GM20431 (cell line): ENCODE results near the gene POU3F3.

Experiments used
- in situ Hi-C: fragments of 300-500 bp; cut with MseI, MboI; formaldehyde crosslinking; loops from one replicate; pipeline ENCODE4 v1.15.0; 2020; ENCODE audit warnings: low sequenced_read_pairs; ENCODE audit not compliant: unreplicated experiment

The POU3F3 gene

DNA sequence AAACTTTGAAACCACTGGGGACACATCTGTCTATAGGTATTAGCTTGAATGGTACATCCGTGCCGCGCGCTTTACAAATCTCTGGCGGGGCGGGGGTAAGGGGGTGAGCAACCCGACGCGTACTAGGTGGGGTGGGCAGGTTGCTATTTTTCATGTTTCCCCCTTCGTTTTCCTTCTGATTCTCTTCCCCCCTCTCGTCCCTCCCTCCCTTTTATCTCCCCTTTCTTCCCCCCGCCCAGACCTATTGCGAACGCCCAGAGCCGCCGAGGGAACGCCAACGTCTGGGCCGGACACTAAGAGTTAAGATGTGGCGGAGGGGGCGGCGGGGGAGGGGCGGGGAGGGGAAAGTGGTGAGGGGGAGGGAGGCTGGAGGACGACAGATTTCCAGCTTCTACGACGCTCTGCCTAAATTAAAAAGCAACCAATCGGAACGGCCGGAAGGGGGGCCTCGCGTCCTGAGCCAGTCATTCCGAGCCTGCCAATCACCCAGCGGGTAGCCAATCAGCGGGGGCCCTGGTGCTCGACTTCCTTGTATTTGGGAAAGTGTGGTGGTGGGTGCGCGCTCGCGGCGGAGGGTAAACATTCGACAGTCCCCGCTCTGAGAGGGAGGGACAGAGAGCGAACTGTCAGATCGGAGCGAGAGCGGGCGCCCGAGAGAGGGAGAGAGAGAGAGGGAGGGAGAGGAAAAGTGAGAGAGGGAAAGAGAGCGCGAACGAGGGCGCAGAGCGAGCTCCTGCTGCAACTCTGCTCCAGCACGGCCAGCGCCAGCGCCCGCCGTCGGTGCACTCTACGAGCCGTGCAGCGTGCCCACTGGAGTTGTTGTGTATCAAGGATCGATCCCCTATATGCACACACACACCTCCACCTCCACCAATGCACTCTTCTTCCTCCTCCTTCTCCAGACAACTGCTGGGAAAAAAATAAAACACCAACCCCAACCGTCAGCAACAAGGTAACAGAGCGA is at the start of gene POU3F3:
TSS of gene POU3F3 (plus strand) at position 582 of the 964 bp plus-strand sequence. CDS start 1,396 bp downstream, outside the sequence.
- in situ Hi-C loops, result no loop called here

DNA sequence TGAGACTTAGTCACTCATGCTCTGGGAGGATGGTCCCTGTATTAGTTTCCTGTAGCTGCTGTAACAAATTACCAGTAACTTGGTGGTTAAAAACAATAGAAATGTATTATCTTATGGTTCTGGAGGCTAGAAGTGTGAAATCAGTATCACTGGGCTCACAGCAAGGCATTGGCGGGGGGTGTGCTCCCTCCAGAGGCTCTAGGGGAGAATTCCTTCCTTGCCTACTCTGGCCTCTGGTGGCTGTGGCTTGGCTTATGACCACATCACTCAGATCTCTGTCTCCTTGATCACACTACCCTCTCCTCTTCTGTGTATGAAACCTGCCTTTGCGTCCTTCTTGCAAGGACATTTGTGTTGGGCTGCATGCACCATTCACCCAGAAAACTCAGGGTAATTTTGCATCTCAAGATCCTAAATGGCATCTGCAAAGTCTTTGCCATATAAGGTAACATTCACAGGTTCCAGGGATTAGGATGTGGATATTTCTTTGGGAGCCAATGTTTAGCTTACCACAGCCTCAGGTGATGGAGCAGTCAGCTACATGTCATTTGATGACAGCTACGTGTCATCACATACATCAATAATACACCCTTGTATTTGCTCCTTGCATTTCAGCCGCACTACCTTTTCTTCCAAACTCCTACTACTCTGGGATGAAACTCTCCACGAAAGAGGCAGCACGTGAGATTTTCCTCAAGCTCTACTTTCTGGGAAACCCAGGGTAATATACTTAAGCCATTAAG is 49.6 kb upstream of the POU3F3 start:
- in situ Hi-C loops, result no loop called here

DNA sequence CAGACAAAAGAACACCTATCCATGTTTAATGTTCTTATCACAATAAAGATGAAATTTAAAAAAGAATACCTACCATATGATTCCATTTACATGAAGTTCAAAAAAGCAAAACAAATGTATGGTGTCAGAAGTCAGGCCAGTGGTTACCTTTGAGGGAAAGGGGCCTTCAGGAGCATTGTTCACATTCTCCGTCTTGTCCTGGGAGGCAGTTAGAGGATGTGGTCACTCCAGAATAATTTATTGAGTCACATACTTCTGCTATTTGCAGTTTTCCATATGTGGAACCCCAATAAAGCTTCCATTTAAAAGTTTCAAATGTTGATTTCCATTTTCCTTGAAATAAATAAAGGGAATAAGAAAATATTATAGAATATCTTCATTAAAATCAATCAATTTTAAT is 41.6 kb upstream of the POU3F3 start:
- in situ Hi-C loops, result no loop called here

DNA sequence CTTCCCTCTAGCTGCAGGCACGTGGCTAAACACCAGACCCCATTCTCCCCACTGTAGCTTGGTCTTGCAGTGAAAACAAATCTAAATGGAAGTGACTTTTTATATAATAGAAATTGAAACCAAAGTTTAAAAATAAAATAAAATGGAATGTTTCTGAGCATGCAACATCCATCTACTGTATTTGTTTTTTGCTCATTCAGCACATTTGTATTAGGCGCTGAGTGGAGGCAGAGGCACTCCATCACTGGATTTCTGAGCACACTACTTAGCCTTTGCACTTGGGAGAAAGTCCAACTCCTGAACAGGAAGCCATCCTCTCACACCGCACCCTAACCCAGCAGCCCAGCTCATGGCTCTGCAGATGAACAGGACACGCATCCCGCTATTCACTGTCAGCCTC is 37.8 kb upstream of the POU3F3 start:
- in situ Hi-C loops, result no loop called here

DNA sequence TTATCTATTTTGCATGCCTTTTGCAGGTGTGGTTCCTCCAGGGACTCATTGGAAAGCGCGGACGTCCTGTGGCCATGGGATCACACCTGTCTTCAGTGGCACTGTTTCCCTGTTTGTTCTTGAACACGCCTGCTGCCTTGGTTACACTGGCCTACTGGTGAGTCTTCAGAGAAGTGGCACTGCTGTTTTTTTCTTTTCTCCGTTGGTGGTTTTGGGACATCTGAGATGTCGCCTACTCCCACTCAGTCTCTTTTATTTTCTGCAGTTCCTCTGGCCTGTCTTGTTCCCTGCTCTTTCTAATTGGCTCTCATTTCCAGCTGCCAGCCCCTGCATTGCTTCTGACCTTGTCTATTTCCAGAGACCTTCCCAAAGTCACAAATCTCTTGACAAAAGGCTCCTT is 35.7 kb upstream of the POU3F3 start:
- in situ Hi-C loops, result no loop called here

DNA sequence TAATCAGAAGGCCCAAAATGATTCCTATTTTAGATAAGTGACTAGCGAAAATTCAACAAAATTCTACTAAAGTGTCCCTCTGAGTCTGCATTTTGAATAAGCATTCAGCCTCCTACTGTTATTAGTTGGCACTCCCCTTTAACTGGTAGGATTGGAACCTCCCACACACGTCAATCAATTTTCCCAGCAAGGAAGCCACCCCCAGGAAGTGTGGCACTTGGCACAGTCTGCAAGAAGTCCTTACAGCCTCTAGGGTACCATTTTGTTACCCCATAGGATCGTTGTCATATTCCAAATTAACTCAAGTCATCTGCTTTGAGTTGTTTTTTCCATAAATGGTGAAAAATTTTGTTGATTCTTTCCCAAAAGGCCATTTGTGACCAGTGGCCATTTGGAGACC is 33.8 kb upstream of the POU3F3 start:
- in situ Hi-C loops, result no loop called here

DNA sequence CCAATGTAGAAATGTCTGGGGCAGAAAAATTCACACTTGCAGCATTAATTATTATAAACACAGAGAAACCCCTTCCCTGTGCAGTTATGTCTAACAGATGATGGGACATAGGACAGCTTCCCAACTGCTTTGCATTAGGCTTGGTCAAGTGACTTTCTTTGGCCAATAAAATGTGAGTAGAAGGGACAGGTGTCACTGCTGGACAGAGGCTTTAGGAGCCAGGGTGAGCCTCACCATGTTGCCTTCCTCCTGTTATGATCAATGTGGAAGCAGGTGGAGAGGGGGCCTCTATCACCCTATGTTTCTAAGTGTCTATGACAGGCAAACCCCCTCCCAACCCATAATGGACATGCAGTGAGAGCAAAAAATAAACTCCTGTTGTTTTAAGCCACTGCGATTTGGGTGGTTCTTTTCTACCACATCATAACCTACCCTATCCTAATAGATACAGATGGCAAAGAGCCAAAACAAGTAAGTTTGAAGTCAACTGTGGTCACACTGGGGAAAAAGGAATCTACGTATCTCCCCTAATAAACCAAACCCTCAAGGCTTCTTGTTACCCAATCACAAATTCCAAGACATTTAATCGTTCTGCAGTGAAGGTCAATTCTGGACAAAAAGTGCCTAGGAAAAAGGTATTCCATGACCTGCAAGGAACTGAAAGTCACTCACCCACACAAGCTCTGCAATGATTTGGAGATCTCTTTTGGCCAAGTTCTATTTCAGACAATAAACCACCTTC is 28.6 kb upstream of the POU3F3 start:
- in situ Hi-C loops, result no loop called here

DNA sequence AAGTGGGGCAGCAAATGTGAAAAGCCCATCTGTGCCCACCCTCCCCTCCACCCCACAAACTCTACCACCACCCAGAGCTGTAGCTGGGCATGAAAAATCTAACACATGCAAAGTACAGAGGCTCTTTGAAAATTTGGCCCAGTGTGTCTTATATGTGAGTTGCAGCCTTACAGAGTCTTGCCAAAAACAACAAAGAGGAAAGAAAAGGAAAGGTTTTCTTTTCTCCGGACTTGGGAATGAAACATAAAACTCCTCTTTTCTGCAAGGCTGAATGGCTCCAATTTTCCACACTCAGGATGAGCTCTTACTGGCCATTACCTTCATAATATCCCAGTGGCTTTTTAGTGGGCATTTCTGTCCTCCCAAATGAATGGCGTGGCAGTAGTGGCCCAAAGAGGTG is 27.9 kb upstream of the POU3F3 start:
- in situ Hi-C loops, result no loop called here

DNA sequence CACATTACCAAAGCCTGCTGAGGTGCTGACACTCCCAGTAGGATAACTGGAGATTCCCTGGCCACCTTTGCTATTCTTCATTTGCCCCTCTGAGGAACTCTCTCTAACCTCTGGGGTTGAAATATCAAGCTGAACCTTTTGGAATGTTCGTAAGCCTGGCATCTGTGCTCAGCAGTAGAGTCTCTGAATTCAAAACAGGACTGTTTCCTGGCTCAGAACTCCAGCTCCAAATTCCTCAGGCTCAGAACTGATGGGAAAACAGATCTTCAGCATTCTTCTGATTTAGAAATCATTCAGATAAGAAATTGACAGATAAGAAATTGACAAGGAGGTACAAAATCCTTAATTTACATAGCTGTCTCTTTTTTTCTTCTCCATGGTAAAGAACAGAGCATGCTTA is 22.2 kb upstream of the POU3F3 start:
- in situ Hi-C loops, result no loop called here

DNA sequence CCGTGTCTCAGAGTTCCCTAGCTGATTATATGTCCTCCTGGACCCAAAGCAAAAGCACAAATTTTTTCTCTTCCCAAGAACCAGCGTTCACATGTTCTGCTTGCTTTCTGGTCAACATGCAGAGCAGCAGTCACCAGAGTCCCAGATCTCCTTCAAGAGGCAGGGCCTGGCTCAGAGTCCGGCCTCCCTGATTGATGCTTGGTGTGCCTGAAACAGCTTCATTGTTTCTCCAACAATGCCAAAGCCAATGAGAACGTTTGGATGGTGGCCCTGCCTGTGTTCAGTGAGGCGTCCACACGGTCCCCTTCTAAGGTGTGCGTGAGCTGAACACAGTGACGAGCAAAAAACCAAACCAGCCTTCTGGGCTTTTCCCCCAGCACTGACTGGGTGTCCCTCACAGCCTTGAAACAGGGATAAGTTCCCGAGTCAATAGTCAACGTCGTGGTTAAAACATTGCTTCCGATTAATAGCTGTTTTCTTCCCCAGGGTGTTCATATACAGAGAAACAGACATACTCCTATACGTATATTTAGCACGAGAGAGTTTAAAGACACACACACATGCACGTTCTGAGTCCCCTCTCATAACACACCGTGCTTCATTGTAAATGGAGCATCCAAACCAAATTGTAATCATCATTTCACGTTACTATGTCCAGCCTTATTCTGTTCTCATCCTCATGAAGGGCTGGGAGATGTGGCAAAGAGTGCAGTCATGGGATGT is 19.3 kb upstream of the POU3F3 start:
- in situ Hi-C loops, result no loop called here

DNA sequence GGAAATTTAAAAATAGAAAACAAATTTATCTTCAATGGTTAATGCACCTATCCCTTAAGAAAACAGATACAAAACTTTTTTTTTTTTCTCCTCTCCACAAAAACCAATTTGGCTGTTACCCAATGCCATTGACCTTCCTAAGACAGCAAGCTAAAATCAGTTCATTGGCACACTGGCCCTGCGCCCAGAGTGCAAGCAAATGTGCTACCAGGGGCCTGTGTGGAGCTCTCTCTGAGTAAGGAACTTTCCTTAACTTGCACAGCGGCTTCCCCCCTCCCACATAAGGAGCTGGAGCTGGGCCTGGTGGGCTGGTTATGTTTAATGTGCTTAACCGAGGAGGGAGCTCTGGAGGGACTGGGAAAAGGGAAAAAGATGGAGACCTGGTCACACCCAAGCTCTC is 17.6 kb upstream of the POU3F3 start:
- in situ Hi-C loops, result no loop called here

DNA sequence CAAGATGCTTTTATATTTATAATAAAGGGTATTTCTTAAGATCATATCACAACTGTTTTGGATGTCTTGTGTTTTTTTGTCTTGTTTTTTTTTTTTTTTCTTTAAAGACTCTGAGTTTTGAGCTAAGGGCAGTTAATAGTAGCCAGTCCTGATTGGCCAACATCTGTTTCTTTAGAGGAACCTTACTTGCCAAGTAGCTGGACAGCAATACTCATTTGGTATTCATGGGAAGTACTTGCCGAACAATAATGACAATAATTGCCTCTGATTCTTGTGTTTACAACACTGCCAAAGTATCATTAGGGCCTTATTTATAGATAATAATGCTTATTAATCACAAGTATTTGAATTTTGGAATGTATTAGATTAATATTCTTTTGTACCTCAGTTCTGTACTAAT is 17.1 kb upstream of the POU3F3 start:
- in situ Hi-C loops, result no loop called here

DNA sequence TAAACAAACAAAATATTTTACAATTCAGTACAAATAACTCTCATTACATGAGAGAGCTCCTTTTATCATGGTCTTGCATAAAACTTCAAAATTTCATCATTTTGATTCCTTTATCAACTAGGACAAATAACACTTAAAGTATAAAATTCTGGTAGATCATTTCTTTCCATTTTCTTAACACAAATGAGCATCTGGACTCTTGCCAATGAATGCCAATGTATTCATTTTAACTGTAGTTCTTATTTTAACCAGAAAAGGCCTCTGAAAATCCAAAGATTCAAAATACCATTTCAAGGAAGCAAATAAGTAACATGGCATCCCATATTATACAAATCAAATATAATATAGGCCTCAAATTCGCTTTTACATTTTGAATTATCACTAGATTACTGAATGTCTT is 13.8 kb upstream of the POU3F3 start:
- in situ Hi-C loops, result no loop called here

DNA sequence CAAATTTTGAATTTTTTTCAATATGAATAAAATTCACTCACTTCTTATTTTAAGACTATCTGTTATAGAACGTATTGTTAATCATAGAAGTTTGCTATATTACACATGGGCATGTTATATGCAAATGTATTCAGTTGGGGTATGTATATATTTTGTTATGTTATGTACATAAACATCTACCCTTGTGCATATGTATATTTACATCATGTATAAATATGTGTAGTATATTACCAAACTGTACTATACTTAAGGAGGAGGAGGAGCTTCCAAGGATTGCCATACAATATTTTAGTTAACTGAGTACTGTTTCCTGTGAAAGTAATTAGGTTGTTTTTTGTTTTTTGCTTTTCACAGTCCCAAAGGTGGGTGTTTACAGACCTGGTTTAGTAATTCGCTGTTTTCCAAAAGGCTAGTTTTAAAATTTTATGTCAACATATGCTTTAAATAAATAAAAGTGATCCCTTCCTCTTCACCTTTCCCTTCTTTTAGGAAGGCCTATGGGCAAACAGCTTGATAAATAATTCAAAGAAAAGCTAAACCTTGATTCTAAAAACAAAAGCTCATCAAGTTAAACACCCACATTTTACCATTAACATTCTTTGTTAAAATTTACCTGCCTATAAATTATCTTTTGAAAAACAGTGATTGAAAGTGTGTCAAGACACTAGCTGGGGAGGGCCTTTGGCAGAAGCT is 12.9 kb upstream of the POU3F3 start:
- in situ Hi-C loops, result no loop called here

DNA sequence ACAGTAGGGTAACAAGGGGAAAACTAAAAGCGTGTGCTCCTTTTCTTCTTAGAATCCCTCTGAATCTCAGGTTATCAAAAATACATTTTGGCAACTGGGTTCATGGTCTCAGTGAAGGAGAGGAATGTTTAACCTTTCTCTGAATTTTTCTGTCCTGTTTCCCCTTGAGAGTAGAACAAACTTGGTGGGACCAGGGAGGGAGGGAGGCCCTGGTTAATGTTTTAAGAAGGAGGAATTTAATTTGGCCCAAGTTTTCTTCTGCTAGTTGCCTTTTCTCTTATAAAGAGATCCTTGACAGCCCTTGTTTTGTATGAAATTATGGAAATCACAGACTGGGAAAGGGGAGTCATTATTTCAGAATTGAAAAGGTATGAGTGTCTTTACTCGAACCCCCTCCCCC is 12.2 kb upstream of the POU3F3 start:
- in situ Hi-C loops, result no loop called here

DNA sequence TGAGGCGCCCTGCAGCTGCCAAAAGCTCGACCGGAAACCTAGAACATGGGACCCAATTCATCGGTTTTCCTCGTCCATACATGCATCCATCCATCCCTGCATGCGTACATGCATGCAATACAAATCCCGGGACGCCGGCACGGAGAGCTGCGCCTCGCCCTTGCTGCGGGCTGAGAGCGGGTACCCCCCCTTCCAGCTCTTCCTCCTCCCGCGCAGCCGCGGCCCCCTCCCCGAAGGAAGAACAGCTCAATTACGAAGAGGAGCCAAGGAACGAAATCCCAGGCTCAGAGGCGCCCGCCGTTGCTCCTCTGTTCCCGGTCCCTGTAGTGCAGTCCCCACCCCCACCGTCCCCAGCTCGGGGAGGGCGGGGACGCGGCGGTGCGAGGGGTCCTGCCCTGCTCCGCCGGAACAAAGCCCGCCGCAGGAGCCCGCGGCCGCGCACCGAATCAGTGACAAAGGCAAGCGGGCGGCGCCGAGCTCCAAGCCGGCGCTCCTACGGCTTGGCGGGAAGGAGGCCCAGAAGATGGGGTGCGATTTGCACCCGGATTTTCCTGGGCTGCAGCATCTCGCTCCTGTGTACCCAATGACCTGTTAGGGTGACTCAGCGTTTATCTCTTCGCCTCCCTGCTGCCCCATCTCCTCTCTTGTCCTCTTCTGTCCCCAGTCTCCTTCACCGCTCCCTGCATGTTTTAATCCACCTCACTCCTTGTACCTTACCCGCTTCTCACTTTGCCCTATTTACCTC is 8.9 kb upstream of the POU3F3 start:
- in situ Hi-C loops, result no loop called here

DNA sequence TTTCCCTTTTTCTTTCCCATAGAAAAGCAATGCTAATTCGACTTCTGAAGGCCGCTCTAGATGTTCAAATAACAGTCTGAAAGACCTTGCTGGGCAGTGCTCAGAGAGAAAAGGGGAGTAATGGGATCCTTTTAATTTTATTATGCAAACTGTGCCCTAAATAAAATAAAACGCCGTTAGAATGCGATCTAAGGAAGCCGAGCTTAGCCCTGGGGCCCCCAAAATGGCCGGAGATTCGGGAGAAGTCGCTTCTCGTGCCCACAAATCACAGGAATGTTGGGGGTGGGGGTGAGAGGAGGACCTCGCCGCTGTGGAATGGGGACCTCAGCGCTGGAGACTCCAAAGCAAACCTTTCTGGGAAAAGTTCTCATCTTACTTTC is 8.4 kb upstream of the POU3F3 start:
- in situ Hi-C loops, result no loop called here

DNA sequence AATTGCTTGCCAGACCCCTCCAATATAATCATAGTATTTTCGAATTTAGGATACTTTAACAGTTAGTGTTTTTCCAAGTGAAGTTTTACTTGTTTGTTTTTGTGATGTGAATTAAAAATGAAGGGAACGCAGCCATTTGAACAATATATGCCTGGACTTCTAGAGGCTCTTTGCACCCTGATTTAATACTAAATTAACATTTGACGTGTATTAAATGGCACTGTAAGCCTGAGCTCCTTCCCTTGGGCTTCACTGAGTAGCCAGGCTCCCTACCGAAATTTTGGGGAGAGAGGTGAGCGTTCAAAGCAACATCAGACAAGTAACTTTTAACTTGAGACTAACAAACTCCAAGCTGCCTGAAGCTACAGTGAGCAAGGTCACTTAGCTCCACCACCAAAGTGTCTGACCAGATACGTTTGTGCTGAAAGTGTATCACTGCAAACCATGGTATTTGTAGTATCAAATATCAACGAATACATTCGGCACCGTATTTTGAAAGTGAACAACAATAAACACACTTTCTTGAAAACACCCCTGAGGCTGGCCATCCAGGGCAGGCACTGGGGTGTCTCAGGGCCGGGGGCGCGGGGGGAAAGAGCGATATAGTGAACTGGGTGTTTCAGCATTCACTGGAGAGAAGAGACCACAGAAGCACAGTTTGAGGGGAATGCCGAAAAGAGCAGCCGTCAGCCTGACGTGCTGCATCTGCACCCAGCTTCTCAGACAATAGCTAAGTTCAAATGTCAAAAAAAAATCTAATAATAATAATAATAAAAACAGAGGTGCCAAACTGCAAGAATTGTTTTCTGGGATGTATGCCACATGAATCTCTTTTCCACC is 7.7 kb upstream of the POU3F3 start:
- in situ Hi-C loops, result no loop called here
